Right lobe of liver (tissue), 6 donors: ENCODE data around the gene STK33. TPM values are rescaled to one million over a fixed set of nuclear protein-coding genes. Genes with fewer than 3 reads are reported as not detected.

Experiments used
- ATAC-seq, 4 donors: fragments of 200-7000 bp; cut with Tn5 transposase; one replicate each; pipeline ENCODE4 v1.9.1; 2020; ENCODE audit warnings: mild to moderate bottlenecking in 4 of 4, moderate library complexity in 4 of 4
- DNase-seq, 3 donors: peaks; one replicate each; pipeline ENCODE4 v3.0.0-alpha.2; 2020
- H3K27ac ChIP-seq, 3 donors: fragments of 200-600 bp; one replicate each; pipeline ENCODE4 v1.8.0; 2022
- H3K27me3 ChIP-seq, 2 donors: fragments of 200-600 bp; one replicate each; pipeline ENCODE4 v1.8.0; 2022
- H3K36me3 ChIP-seq, 4 donors: fragments of 200-600 bp; sonication (generic) in 1 of 4; one replicate each; pipeline versions ENCODE4 v1.5.1 to v1.8.0; 2017 to 2022; ENCODE audit warnings: control low read depth in 1 of 4
- H3K4me1 ChIP-seq, 4 donors: fragments of 200-600 bp; sonication (generic) in 1 of 4; one replicate each; pipeline versions ENCODE4 v1.5.1 to v1.8.0; 2017 to 2022; ENCODE audit warnings: control low read depth in 1 of 4
- H3K4me3 ChIP-seq, 3 donors: fragments of 200-600 bp; one replicate each; pipeline ENCODE4 v1.8.0; 2022
- H3K9me3 ChIP-seq, 4 donors: fragments of 200-600 bp; sonication (generic) in 1 of 4; one replicate each; pipeline versions ENCODE4 v1.5.1 to v1.8.0; 2017 to 2022; ENCODE audit warnings: control low read depth in 1 of 4
- POLR2A ChIP-seq: fragments of 450-650 bp; IDR thresholded peaks from one replicate; pipeline ENCODE4 v1.6.1; 2017; ENCODE audit warnings: antibody characterized with exemption, mild to moderate bottlenecking
- WGBS: methylation state at CpG from one replicate; pipeline ENCODE4 v1.1.6; 2018; ENCODE audit warnings: low coverage, low lambda C conversion rate; ENCODE audit not compliant: insufficient coverage; ENCODE audit errors: missing lambda C conversion rate; 5-methylcytosine and 5-hydroxymethylcytosine counted together
- intact Hi-C, 2 donors: fragments of 100-400 bp; cut with DNase I; formaldehyde crosslinking; loops; one replicate each; pipeline versions ENCODE4 v1.11.2 to v1.14.1; 2022
- total RNA-seq, 6 experiments: library from RNA; depleted of rRNA in 2 of 6; stranded (reverse); fragments of >200 nt in 2 of 6; fragmentation: NEBNext Ultra II Directional in 3 of 6; extraction: Animal tissue kit (Norgen Biotek cat#: 25700) in 3 of 6; gene quantifications; one replicate each; pipeline versions ENCODE4 v1.1.0 to v1.2.4, GENCODE V29; 2016 to 2023
- TF ChIP-seq, protein P1 (sequence below), 4 donors: fragments of 200-600 bp in 3 of 4; fragments of 450-650 bp in 1 of 4; IDR thresholded peaks; one replicate each; pipeline versions ENCODE4 v1.5.1 to v1.8.0; 2016 to 2022; ENCODE audit warnings: antibody characterized with exemption in 4 of 4, mild to moderate bottlenecking in 2 of 4
- donor health status: DM: no; HTN: yes; CAD: no.
- donor health status: DM: no; HTN: no; CAD: no.
- donor health status: DM: no; HTN: no; CAD: no.
- donor health status: DM: no; HTN: yes; CAD: no.
- donor health status: DM: no; HTN: yes; CAD: no.

Gene STK33
- total RNA-seq, 6 experiments from 2014 or later, result 0.12 to 1.1 (median 0.42) TPM; not detected in 2

DNA sequence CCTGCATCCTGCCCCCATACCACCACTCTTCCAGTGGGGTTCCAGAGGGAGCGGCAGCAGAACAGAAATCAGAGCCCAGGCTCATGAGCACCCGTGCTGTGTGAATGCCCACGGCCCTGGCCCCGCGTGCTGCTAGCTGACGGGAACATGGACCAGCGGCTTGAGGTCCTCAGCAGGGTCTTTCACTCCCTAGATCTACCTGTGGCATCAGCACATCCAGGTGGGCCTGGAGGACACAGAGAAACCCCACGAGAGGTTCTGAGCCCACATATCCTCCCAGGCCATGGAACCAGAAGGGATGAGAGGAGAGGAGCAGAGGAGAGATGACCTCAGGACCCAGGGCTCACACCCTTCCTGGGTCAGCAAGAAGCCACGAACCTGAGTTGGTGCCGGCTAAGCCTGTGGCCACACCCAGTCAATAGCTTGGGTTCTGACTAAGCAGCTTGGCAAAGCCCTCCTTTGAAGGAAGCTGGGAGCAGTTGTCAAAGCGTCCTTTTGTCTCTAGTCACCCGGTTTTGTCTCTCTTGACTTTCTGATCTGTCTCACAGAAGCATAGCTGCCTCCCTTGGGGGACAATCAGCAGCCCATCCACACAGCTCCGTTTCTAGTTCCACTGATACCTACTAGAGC, 241.0 kb downstream of the STK33 start:
- H3K27ac ChIP-seq, result no peak overlapping the region
- H3K4me3 ChIP-seq, result no peak overlapping the region
- intact Hi-C loops, result no loop called here
- TF ChIP-seq POLR2A, result no peak
- TF ChIP-seq, protein P1, sequence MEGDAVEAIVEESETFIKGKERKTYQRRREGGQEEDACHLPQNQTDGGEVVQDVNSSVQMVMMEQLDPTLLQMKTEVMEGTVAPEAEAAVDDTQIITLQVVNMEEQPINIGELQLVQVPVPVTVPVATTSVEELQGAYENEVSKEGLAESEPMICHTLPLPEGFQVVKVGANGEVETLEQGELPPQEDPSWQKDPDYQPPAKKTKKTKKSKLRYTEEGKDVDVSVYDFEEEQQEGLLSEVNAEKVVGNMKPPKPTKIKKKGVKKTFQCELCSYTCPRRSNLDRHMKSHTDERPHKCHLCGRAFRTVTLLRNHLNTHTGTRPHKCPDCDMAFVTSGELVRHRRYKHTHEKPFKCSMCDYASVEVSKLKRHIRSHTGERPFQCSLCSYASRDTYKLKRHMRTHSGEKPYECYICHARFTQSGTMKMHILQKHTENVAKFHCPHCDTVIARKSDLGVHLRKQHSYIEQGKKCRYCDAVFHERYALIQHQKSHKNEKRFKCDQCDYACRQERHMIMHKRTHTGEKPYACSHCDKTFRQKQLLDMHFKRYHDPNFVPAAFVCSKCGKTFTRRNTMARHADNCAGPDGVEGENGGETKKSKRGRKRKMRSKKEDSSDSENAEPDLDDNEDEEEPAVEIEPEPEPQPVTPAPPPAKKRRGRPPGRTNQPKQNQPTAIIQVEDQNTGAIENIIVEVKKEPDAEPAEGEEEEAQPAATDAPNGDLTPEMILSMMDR (IDR thresholded peaks at IDR 0.05), result no peak
- DNase-seq (peak in 1 of 3 donors; percentile 39), ATAC-seq (no peak)
- 60% methylated on average over 10 of the region's 13 CpGs for WGBS
- no peaks in the 10 kb centered on the region for H3K36me3 ChIP-seq
- H3K9me3 ChIP-seq, result no peaks in the 10 kb centered on the region
- no peaks in the 10 kb centered on the region for H3K4me1 ChIP-seq
- no peaks in the 10 kb centered on the region for H3K27me3 ChIP-seq

DNA sequence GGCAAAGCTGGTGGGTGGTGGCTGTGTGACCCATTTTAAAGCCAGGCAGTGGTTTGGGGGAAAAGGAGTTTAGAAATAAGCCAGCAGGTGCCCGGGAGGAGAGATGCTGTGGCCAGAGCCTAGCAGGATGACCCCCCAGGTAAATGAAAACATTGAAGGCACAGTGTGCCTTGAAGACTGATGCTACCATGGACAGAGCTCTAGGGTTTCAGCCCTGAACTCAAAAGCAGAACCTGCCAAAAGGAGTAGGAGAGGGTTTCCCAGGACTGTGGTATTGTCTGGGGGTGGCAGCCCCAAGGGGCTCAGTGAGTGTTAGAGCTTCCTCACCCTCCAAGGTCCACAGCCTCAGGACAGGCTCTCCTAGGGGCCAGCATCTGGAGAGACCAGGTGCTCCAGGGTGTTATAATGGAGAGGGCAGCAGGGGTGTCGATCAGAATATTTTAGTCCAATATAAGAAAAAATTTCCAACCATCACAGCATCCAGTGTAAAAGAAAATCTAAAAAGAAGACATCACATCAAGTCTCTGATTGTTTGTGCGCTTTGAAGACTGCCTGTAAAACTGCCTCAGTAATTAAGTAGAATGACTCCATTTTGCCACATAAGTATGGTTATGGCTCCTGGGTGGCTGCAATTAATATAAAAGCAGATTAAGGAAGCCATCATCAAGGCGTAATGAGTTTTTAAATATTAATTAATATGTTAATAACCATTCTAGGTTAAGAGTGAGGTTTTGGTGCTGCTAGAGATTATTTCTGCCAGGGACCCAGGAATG, 241.7 kb downstream of the STK33 start:
- intact Hi-C loops, result no loop called here
- DNase-seq (no peak), ATAC-seq (no peak)
- TF ChIP-seq, protein P1 (IDR thresholded peaks at IDR 0.05), result no peak
- TF ChIP-seq POLR2A, result no peak
- no peak overlapping the region for H3K27ac ChIP-seq
- no peaks in the 10 kb centered on the region for H3K4me1 ChIP-seq
- H3K27me3 ChIP-seq, result no peaks in the 10 kb centered on the region
- H3K36me3 ChIP-seq, result no peaks in the 10 kb centered on the region
- WGBS, result 80% methylated on average over 4 of the region's 4 CpGs
- no peak overlapping the region for H3K4me3 ChIP-seq
- H3K9me3 ChIP-seq, result no peaks in the 10 kb centered on the region

DNA sequence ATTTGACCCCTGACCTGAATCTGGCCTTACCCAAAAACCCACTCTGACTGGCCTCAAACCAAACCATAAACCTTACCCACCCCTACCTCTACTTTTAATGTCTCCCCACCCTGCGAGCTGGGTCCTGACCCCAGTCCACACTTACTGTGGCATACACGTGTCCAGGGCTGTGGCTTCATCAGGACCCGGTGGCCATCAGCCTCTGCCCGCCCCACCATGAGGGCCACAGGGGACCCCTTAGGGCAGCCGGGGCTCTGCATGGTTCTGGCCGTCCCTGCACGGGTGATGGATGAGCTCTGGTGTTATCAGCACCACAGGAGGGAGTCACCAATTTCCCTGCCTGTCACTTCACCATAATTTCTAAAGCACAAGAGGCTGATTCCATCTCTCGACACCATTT, 242.8 kb downstream of the STK33 start:
- ATAC-seq (no peak), DNase-seq (no peak)
- Histone ChIP-seq H3K4me1 (no peaks in the 10 kb centered on the region), H3K36me3 (no peaks in the 10 kb centered on the region), H3K4me3 (no peak overlapping the region), H3K27ac (no peak overlapping the region), H3K9me3 (no peaks in the 10 kb centered on the region), H3K27me3 (no peaks in the 10 kb centered on the region)
- TF ChIP-seq, protein P1 (IDR thresholded peaks at IDR 0.05), result no peak
- TF ChIP-seq POLR2A, result no peak
- intact Hi-C loops, result no loop called here
- 50% methylated on average over 7 of the region's 8 CpGs for WGBS

DNA sequence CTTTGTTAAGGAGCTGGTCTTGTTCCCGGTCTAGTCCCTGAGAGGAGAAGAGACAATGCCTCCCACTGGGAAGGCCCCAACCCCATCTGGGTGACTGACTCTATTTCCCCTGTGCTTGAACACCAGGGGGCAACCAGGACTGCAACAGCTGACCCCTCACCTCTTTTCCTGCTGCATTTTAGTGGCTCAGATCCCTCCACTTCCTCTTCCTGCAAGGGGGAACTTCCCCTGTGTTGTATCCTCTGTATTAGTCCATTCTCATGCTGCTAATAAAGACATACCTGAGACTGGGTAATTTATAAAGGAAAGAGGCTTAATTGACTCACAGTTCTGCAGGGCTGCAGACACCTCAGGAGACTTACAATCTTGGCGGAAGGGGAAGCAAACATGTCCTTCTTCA, 246.1 kb downstream of the STK33 start:
- DNase-seq (no peak), ATAC-seq (no peak)
- Histone ChIP-seq H3K27ac (no peak overlapping the region), H3K4me1 (no peaks in the 10 kb centered on the region), H3K36me3 (no peaks in the 10 kb centered on the region), H3K9me3 (no peaks in the 10 kb centered on the region), H3K27me3 (no peaks in the 10 kb centered on the region), H3K4me3 (no peak overlapping the region)
- TF ChIP-seq, protein P1 (IDR thresholded peaks at IDR 0.05), result no peak
- no peak for TF ChIP-seq POLR2A
- 50% methylated on average over 1 of the region's 2 CpGs for WGBS
- intact Hi-C loops, result no loop called here
